Activated gamma-delta T cell treated with anti-CD3 and anti-CD28 coated beads, Interleukin-2, amount 50 U/mL, for 16 hours (primary cell): ENCODE results near the gene ANKRD44.

Source experiments
- DNase-seq: peaks from one replicate; pipeline ENCODE4 v3.0.0-alpha.2; 2020; ENCODE audit warnings: low read depth

Gene ANKRD44

DNA sequence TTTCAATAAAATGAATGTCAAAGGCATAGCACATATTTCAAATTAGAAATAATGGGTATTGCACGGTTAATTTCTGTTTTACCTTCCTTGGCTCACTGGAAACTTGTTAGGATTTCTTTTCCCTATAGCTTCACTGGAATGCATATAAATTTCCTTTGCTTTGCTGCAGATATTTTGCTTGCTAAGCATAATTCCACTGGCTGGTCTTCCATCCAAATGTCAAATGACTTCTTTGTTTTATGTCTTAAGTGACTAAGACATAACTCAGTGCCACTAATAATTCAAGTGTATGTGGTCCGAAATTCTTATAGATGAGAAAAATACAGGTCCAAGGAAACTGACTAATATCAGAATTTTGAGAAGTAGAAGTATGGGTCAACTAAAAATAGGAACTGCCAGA is 201.3 kb downstream of the ANKRD44 start:
- DNase-seq = no peak

DNA sequence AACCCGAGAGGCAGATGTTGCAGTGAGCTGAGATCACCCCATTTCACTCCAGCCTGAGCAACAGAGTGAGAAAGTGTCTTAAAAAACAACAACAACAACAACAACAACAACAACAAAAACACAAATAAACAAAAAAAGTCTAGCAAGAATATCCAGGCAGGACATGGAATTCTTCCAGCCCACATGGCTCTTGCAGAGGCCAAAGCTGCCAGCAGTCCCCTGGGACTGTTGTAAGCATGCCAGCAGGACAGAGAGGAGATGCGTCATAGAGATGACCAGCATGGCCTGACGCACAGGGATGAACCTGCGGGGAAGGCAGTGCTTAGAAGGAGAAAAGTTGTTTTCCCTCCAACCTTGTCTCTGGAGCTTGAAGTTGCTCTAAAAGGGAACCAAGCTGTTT is 201.8 kb downstream of the ANKRD44 start:
- DNase-seq = no peak

DNA sequence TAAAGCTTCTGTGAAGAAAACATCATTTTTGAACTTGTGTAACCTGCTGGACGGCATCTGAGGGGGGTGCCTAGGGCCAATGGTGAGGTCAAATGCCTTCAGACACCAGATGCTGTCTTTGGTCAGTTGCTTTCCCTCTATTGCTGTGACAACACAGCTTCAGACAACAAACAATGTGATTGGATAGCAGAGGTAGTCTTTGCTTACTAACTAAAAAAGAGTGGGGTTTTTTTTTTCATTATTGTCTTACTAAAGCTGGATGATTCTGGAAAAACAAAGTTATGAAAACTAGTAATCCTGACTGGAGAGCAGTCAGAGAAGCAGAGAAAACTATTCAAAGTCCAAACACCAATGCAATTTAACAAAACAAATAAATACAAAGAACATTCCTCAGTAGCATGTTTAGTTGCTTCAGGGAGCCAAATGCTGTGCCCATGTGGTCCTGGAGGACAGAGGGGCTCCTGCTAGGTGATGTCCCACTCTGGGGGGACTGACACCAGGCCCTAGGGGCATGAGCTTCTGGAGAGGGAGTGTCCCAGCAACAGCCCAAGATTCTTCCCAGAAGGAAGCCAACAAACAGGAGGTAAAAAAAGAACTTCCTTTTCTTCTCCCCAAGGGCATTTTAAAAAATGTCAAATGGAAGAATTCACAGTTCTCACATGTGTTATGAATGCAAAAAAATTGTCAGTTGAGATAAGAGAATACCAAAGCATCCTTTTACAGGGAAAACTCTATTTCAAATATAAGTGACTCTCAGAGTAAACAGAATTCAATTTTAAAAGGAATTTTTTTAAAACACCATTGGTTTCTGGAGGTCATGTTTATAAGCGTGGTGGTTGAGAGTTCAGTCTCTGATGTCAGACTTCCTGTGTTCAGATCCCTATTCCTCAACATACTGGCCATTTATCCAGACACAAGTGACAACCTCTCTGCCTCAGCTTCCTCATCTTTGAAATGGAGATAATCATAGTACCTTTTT is 203.0 kb downstream of the ANKRD44 start:
- DNase-seq = no peak

DNA sequence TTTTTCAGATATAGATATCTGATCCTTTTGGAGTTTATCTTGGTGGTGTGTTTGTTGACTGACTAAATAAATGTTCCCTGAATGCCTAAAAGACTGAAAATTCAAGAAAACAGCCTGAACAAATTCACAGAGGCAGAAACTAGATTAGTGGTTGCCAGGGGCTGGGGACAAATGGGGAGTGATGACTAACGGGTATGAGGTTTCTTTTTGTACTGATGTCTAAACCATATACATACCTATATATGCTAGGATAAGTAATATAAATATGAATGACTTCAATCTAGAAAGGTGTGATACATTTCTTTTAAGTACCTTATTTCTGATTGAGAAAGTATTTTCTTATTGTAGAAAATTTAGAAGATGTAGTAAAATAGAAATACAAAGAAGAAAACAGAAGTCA is 207.2 kb downstream of the ANKRD44 start:
- DNase-seq = no peak

DNA sequence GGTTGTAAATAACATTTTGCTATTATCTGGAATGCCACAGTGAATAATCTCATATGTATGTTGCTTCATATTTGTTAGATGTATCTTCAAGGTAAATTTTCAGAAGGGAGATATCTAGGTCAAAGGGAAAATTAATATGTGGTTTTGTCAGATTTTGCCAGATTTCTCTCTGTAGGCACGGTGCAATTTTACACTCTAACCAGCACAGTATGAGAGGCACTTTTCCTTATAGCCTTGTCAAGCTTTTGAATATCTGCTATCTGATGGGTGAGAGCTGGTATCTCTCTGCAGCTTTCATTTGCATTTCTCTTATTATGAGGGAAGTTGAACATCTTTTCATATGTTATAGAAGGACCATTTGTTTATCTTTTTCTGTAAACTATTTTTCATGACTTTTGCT is 208.3 kb downstream of the ANKRD44 start:
- DNase-seq = no peak

DNA sequence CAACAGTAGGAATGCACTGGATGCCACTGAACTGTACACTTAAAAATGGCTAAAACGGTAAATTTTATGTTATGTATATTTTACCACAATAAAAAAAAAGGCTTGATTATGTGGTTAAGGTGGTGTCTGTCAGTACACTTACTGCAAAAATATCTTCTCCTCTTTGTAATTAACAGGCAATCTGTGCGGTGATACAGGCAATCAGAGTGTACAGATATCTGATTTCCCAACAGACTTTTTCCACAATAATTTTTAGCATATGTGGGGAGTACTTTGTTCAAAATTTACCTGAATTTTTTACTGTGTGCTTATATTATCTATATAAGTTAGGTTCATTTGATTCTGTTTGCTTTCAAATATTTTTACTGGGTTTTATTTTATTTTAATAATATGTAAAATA is 209.1 kb downstream of the ANKRD44 start:
- no peak for DNase-seq

DNA sequence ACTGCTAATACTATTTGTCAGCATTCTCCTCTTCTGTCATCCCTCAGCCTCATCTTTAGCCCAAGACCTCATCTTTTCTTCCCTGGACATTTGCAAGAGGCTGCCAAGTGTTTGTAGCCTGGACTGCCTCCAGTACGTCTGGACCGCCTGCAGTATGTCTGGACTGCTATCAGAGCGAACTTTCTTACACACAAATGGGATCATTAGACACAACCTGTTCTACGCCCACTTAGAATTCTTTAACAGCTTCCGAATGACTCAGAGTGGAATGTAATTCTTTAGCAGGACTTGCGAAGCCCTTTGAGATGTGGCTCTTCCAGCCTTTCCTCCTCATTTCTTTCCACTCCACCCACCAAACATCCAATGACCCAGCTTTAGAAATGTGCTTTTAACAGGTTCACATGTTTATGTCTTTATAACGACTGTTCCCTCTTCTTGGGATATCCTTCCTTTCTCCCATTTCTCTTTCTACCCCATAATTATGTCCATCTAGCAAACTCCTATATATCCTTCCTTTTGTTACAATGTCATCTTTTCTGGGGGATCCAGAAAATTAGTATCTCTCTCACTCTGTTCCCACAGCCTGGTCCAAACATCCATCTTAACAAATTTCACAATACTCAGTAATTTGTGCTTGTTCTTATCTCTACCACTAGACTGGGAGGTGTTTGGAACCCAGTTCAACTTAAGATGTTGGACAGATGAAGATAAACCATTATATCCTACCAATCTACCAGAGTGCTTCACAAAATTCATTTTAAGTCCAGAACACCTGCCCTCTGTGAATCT is 212.8 kb downstream of the ANKRD44 start:
- DNase-seq = no peak

DNA sequence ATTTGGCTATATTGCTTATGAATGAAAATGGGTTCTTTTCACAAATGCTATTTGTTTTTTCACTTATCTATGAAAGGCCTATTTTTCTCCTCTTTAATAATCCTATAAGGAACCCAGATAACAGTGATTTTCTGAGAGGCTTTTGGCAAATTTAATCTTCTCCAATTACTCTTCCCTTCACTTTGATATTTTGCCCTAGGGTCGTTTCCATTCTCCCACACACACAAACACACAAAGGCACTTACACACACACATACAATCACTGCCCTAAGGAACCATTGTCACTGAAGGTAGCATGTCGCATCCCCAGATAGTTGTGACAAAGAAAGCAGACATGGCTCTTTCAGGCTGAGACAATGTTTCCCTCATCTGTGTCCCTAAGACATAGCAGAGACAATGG is 213.9 kb downstream of the ANKRD44 start:
- DNase-seq = no peak

DNA sequence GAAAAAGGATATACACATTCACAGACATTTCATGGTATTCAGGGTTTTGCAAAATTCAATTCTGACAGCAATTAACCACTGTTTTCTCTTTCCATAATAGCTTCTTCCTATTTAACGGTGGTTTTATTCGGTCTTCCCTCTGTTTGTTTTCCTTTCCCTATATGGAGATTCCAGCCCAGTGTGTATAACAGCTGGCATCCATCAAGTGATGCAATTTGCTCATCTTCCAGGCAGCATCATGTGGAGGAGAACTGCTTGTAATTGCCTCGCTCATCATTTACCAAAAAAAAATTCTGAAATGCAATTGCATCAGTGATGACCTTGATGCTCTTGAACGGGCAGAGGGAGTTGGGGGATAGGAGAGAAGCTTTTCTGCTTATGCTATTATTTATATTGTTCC is 218.1 kb downstream of the ANKRD44 start:
- DNase-seq = no peak

DNA sequence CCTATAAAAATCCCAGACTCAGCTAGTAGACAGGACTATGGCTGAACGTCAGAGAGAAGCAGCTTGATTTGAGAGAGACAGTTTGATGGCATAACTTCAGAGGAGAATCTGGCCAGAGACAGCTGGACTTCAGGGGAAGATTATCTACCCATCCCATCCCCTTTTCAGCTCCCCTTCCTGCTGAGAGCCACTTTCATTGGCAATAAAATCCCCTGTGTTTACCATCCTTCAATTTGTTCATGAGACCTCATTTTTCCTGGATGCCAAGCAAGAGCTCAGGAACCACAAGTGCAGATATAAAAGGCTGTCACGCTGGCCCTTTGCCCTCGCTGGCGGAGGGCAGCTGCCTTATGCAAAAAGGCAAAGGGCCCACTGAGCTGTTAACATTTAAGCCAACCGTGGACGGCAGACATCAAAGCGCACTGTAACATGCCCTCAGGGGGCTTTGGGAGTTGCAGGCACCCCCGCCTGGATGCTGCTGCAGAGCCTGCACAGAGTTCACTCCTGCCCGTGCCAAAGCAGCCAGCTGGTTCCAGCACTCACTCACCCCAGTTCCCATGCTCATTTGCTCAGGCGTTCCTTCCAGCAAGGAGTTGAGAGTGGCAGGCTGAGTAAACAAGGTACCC is 219.7 kb downstream of the ANKRD44 start:
- no peak for DNase-seq

DNA sequence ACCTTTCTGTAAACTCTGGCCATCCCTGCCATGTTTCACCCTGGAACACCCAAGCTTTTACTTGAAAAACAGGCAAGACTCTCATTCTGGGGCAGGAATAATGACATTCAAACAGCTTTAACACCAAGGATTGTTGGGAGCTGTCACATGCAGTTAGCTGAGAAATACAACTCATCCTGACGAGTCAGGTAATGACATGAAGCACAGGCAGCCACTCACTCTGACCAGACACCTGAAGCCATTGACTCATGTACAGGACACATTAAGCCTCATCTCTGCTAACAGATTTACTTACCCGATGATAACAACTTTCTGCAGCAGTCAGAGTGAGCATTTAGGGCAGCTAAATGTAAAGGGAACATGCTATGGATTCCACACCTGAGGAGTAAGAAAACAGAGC is 220.9 kb downstream of the ANKRD44 start:
- no peak for DNase-seq

DNA sequence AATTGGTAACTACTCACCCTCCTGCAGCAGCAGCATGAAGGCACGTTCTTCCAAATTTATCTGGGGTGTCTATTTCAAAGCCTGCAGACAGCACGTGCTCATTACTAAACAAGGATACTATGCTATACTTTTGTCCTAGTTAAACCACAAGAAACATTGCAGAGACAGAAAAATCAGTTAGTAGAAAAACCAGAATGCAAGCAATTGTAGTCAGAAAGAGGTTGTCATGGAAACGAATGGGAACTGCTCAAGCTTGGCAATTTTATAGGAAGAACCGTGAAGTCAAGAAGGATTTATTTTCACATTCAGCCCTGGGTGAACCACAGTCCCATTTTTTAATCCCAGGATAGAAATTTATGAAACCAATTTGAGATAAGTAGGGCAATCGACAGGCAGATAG is 221.9 kb downstream of the ANKRD44 start:
- no peak for DNase-seq

DNA sequence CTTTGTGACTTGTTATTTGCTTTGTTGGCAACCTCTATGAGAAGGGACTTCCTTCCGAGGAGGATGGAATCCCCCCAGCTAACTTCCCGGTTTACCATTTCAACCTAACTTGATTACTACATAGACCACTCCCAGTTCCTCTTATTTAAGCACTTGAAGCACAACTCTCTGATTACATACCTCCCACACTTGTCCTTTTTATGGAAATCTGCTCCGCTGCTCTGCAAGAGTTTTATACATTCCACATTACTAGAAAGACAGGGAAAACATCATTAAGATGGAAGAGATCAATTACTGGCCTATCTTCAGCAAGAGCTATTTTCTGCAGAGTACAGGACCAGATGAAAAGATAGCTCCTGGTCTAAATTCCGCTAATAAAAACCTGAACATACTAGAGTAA is 224.1 kb downstream of the ANKRD44 start:
- DNase-seq = no peak

DNA sequence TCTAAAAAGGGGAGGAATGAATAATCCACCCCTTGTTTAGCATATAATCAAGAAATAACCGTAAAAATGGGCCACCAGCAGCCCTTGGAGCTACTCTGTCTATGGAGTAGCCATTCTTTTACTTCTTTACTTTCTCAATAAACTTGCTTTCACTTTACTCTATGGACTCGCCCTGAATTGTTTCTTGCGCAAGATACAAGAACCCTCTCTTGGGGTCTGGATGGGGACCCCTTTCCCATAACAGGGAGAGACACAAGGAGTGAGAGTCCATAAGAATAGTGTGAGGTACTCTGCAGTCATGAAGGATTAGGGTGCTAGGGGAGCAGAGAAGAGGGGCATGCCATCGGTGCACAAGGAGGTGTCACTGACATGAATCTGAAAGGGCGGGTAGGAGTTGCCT is 224.9 kb downstream of the ANKRD44 start:
- no peak for DNase-seq

DNA sequence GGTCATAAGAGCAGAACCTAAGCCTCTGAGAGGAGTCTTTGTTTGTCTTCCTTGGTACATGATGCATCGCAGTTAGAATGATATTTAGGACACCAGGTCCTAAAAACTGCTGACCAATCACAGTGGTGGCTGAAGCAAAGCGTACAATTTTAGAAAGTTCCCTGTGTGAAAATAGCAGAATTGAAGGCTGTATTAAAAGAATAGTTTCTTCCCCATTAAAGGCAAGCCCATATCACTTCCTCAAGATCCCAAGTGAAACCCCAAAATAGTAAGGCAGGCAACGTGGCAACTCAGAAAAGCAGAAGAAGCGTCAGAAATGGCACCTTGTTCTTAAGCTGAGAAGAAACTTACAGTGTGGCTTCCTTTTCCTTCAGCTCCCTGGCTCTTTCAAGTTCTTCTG is 229.3 kb downstream of the ANKRD44 start:
- DNase-seq = no peak

DNA sequence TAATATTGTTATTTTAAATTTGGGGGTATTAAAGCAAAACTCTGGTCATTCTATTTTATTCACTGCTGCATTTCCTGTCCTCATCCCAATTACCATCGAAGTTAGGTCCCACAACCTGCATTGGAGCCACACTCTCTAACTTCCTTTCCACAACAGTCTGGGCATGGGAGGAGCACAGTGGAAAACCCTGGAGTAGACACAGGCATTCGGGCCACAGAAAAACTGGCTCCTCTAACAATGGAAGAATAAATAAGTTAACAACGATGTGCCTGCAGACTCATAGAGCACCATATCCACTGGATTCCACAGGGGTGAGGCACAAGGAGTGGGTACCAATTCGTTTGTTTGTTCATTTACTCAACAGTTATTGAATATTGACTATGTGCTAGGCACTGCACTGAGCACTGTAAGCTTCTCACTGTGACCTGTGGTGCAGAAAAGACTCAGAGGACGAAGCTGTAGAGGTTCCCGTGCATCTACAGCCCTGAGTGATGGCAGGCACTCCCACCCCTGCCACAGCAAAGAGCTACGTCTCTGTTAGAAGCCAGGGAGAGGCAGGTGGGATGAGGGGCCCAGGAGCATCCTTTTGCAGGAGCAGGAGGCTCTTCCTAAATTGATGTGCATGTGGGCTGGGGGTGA is 229.9 kb downstream of the ANKRD44 start:
- DNase-seq = no peak

DNA sequence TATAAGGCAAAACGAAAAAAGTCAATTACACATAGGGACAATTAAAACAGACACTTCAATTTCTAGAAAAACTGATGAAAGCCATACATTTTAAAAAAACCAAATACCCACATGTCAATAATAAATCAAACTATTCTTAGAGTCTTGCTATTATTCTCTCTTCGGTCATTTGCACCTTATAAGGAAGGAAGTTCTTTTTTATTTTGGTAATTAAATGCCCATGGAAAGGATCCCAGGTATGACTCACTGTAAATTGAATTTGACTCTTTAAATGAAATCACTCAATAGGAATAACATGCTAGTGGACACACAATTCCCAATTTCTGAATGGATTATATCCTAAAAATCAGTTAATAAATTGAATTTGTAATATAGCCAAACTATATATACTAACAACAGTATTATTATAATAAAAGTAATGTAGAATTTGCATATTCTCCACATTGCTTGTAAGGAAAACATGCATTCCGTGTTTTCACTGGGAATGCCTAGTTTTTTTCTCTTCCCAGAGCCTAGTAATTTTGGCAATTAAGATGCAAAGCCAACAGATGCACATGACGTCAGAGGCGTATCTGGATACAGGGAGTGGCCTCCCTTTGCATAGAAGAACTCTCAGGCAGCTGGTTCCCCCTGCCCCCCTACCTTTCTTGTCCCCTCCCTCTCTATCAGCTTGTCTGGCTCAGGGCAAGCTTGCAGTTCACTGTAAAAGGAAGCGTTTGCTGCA is 230.6 kb downstream of the ANKRD44 start:
- DNase-seq = no peak

DNA sequence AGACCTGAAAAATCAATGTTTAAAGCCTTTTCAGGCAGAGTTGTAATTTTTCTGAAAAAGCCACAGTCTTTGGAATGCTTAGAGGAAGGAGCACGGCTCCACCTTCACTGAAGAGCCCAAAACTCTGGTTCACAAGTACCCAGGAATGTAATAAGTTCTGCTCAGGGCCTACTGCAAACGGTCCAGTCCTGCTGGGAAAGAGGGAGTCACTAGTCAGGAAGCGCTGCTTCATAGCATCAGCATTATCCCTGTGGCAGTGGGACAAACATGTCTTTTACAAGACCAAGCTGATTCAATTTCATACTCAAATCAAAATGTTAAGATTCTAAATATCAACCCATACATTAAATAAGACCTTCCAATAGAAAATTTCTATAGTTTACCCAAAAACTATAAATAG is 231.2 kb downstream of the ANKRD44 start:
- DNase-seq = no peak

DNA sequence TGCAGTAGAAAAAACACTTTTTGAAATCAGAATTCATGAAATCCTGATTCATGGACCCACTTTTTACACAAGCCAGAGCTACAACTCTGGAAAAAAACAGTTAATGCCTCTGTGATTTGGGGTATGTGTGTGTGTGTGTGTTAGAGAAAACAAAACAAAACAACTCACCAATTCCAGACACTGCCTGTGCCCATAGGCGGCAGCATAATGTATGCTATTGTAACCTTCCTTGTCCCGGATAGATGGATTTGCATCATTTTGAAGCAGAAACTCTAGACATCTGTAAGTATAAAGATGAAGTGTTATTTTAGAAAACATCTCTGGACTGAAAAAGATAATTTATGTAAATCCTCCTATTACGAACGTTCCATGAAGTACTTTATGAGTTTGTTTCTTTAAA is 232.0 kb downstream of the ANKRD44 start:
- no peak for DNase-seq

DNA sequence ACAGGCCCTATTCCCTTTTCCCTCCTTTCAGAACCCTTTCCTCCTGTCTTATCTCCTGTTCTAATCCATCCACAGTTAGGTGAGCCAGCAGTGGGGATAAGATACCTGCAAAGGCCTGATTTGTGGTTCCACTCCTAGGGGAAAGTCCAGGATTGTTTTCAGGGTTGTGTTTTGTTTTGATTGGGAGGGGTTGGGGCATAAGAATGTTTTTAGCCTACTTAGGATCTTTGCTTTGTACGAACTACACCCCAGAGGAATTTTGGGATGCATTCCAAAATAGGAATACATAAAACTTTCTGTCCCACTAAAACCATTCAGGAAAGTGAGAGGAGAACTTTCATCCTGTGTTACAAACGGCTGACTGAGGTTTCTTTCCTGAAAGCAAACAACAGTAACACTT is 233.2 kb downstream of the ANKRD44 start:
- DNase-seq = no peak

DNA sequence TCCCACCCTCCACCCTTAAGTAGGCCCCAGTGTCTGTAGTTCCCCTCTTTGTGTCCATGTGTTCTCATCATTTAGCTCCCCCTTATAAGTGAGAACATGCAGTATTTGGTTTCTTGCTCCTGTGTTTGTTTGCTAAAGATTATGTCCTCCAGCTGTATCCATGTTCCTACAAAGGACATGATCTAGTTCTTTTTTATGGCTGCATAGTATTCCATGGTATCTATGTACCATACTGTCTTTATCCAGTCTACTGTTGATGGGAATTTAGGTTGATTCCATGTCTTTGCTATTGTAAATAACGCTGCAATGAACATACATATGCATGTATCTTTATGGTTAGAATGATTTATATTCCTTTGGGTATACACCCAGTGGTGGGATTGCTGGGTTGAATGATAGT is 233.9 kb downstream of the ANKRD44 start:
- DNase-seq = no peak
